ENCODE data around the gene HOXB3. TPM values are rescaled to one million over a fixed set of nuclear protein-coding genes. Genes with fewer than 3 reads are reported as not detected.

Gene HOXB3
- total RNA-seq, 1 experiment from 2014 or later: not detected

- WGBS (ENCODE audit: extremely low coverage, insufficient read length, low lambda C conversion rate): no CpG with 5 or more reads among the region's 5 CpGs
- no peak overlapping the region for H3T11ph ChIP-seq (ENCODE audit: low read length)
- no peak overlapping the region for H2BK20ac ChIP-seq (ENCODE audit: low read depth, low read length, poor library complexity, severe bottlenecking)
- H3K23me2 ChIP-seq (ENCODE audit: insufficient read length, low read depth, low read length, poor library complexity, severe bottlenecking): no peaks in the 10 kb centered on the region
- no peak overlapping the region for H3K56ac ChIP-seq (ENCODE audit: insufficient read length, low read depth, low read length)
- H2BK120ac ChIP-seq (ENCODE audit: low read depth, low read length, poor library complexity, severe bottlenecking): no peak overlapping the region
- H3K4me1 Mint-ChIP-seq: peaks cover 9 to 25% of the 10 kb centered on the region in 2 experiments
- H3K27ac ChIP-seq (ENCODE audit: insufficient read length, low read depth, low read length): no peak overlapping the region
- peaks cover 99% of the 10 kb centered on the region for H3K27me3 Mint-ChIP-seq (ENCODE audit: low read depth)
- no peak overlapping the region for H2BK12ac ChIP-seq (ENCODE audit: insufficient read length, low read depth, low read length)
- no peak overlapping the region for H3K4ac ChIP-seq (ENCODE audit: low read depth, low read length)
- DNase-seq: no peak
- peaks cover 3% of the 10 kb centered on the region for H4K20me1 ChIP-seq (ENCODE audit: control insufficient read depth, insufficient read depth, insufficient read length)
- no peak overlapping the region for H2BK15ac ChIP-seq (ENCODE audit: low read depth, low read length)
- peaks cover 96% of the 10 kb centered on the region for H3K27me3 ChIP-seq (ENCODE audit: insufficient read depth, low read length)
- H3K18ac ChIP-seq (ENCODE audit: insufficient read length, low read depth, low read length): no peak overlapping the region
- H4K5ac ChIP-seq (ENCODE audit: insufficient read length, low read depth, low read length): no peak overlapping the region
- H3K79me2 ChIP-seq (ENCODE audit: insufficient read depth, low read length): no peaks in the 10 kb centered on the region
- H2AK5ac ChIP-seq (ENCODE audit: insufficient read length, low read length): no peak overlapping the region
- H3K9me3 ChIP-seq (ENCODE audit: control insufficient read depth, low read depth, low read length): no peaks in the 10 kb centered on the region
- no peak overlapping the region for H3K4me3 Mint-ChIP-seq
- H3K9ac ChIP-seq (ENCODE audit: extremely low read depth, insufficient read length, low read length): no peak overlapping the region
- no peak for TF ChIP-seq CTCF (conservative IDR thresholded peaks at IDR 0.05)
- H3K36me3 Mint-ChIP-seq (ENCODE audit: insufficient read depth in 1 of 3, low read depth in 3 of 3): peaks cover 0 to 2% (median 0%) of the 10 kb centered on the region in 3 experiments; a peak in 1 of 7 replicates
- no peak overlapping the region for H2AFZ ChIP-seq (ENCODE audit: low read length)
- no peak overlapping the region for H4K8ac ChIP-seq (replicated peaks; ENCODE audit: insufficient read length, low read depth, low read length)
- no peaks in the 10 kb centered on the region for H3K79me1 ChIP-seq (ENCODE audit: insufficient read depth, low read depth, low read length, poor library complexity, severe bottlenecking)
- H3K23ac ChIP-seq (ENCODE audit: insufficient read length, low read depth, low read length): no peak overlapping the region
- no peak overlapping the region for H3K14ac ChIP-seq (ENCODE audit: insufficient read depth, low read length)
- H3K4me1 ChIP-seq (ENCODE audit: insufficient read depth, low read length): no peaks in the 10 kb centered on the region
- peaks cover 9 to 10% of the 10 kb centered on the region in 2 experiments; a peak in 4 of 5 replicates for H3K9me3 Mint-ChIP-seq
- no peak overlapping the region for H2BK5ac ChIP-seq (ENCODE audit: insufficient read length, low read length)
- H4K91ac ChIP-seq (ENCODE audit: insufficient read length, low read depth, low read length): no peak overlapping the region
- H3K4me2 ChIP-seq (ENCODE audit: insufficient read depth, insufficient read length, low read length): no peak overlapping the region
- no peak overlapping the region for H3K27ac Mint-ChIP-seq
These were observed 33.8 kb downstream of the HOXB3 start for GRCh38 chr17:48556229-48556575.
